GM23338 (cell line): ENCODE measurements around the gene CRKL.

Experiments used
- EZH2 ChIP-seq: fragments of 200-600 bp; sonication (generic); IDR thresholded peaks from one replicate; pipeline ENCODE4 v1.8.0; 2017; ENCODE audit warnings: antibody characterized with exemption, mild to moderate bottlenecking, low read depth; ENCODE audit not compliant: unreplicated experiment
- TF ChIP-seq, protein P1 (sequence below), 2 experiments: fragments of 200-600 bp in 1 of 2; sonication (generic) in 1 of 2; conservative IDR thresholded peaks; 2 replicates each; pipeline versions ENCODE4 v1.5.1 to v1.6.1; 2016 to 2017; ENCODE audit warnings: antibody characterized with exemption in 2 of 2, low read depth in 2 of 2, mild to moderate bottlenecking in 2 of 2, moderate library complexity in 1 of 2

DNA sequence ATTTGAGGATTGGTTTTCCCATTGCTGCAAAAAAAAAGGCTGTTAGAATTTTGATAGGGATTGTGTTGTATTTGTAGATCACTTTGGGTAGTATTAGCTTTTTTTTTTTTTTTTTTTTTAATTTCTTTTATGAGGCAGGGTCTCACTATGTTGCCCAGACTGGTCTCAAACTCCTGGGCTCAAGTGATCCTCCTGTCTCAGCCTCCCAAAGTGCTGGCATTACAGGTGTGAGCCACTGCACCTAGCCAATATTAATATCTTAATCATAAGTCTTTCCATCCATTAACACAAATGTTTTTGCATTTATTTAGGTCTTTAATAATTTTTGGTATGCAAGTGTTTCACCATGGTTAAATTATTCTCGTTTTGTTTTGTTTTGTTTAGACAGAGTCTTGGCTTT is 26.8 kb downstream of the CRKL start:
- no peak for TF ChIP-seq EZH2
- TF ChIP-seq, protein P1, sequence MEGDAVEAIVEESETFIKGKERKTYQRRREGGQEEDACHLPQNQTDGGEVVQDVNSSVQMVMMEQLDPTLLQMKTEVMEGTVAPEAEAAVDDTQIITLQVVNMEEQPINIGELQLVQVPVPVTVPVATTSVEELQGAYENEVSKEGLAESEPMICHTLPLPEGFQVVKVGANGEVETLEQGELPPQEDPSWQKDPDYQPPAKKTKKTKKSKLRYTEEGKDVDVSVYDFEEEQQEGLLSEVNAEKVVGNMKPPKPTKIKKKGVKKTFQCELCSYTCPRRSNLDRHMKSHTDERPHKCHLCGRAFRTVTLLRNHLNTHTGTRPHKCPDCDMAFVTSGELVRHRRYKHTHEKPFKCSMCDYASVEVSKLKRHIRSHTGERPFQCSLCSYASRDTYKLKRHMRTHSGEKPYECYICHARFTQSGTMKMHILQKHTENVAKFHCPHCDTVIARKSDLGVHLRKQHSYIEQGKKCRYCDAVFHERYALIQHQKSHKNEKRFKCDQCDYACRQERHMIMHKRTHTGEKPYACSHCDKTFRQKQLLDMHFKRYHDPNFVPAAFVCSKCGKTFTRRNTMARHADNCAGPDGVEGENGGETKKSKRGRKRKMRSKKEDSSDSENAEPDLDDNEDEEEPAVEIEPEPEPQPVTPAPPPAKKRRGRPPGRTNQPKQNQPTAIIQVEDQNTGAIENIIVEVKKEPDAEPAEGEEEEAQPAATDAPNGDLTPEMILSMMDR (conservative IDR thresholded peaks at IDR 0.05; ENCODE audit: low read depth in 2 of 2), result no peak
